HTR-8/SVneo (cell line): ENCODE measurements around the gene GDPD3.

Experiments
- DNase-seq: peaks from one replicate; pipeline ENCODE4 v3.0.0; 2011; ENCODE audit warnings: low spot score, mixed read lengths; ENCODE audit not compliant: insufficient read length
- FAIRE-seq: peaks from 2 replicates; lab custom pipeline; 2011; peaks lifted over from hg19 to GRCh38; lab: Jason Lieb, UNC

GDPD3 gene

DNA sequence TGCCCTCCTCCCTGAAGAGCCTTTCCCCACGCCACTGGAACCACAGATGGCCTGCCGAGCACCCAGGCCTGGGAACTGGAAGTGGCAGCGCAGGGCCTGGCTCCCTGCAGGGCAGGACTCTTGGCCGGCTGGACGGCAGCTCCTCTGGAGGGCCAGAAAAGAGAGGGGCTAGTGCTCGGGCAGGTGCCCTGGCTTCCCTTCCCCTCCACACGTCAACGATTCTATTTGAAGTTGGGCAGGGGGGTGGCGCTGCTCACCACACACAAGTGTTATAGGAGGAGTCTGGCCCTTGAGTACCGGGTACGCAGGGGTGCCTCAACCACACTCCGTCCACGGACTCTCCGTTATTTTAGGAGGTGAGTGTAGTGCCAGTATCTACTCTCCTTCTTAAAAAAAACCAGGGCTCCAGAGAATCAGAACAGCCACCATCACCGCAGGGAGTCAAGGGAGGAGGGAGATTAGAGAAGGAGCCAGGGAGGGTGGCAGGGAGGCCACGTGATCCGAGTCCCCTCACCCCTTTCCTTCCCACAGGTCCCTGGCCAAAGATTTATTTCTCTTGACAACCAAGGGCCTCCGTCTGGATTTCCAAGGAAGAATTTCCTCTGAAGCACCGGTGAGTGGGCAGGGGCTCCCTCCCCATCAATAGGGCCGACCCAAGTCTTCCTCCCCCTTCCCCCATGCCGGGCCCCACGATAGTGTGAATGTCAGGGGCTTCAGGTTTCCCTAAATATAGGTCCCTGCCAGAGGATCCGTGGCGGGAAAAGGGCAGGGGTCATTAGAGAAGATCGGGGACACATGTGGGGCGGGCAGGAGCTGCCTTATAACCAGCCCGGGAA lies 49.2 kb downstream of the GDPD3 start:
- FAIRE-seq (no peak), DNase-seq (no peak)

GRCh38 chr16:30063278-30063892 lies 50.0 kb downstream of the GDPD3 start:
- DNase-seq = no peak
- FAIRE-seq = no peak

GRCh38 chr16:30060836-30061554 lies 52.3 kb downstream of the GDPD3 start:
- no peak for FAIRE-seq
- DNase-seq = no peak

GRCh38 chr16:30060346-30060745 lies 53.0 kb downstream of the GDPD3 start:
- DNase-seq (no peak), FAIRE-seq (no peak)

DNA sequence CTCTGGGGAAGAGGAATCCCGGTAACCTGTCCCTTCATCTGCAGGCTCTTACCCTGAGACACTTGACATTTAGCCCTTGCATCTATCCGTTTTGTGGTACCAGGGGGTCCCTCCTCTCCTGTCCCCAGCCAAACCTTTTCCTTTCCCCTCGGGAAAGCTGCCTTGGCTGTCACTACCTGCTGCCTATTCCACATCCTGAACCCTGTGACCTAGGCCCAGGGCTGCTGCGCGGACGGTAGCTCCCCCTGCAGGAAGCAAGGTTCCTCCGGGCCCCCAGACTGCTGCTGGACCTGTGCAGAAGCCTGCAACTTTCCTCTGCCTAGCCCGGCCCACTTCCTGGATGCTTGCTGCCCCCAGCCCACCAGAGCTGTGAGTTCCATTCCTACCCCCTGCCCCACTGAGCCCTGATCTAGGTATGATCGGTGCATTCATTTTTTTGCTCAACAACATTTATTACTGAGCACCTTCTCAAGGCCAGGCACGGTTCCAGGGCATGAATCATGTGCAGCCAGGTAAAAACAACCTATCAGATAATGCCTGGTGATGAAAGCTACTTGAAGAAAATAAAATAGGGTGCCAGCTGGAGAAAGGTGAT lies 58.3 kb downstream of the GDPD3 start:
- DNase-seq = no peak
- FAIRE-seq = no peak
